Activated T-cell treated with anti-CD3 and anti-CD28 coated beads, Interleukin-2, amount 50 U/mL, for 72 hours (primary cell): ENCODE measurements around the gene TEF. TPM values are rescaled to one million over a fixed set of nuclear protein-coding genes. Genes with fewer than 3 reads are reported as not detected.

Experiments
- ATAC-seq, 2 donors: fragments of 150-1000 bp; cut with Tn5 transposase; replicated peaks in 1 of 2; 2 replicates each; pipeline ENCODE4 v1.10.0; 2021; ENCODE audit warnings: moderate library complexity in 2 of 2, mild to moderate bottlenecking in 1 of 2
- DNase-seq, 2 donors: peaks; one replicate each; pipeline ENCODE4 v3.0.0; 2021 to 2022; ENCODE audit warnings: mixed read lengths in 1 of 2
- H3K27ac Mint-ChIP-seq: one replicate; pipeline ENCODE4 v1.8.0; 2022; ENCODE audit warnings: mild to moderate bottlenecking, moderate library complexity, mixed read lengths
- H3K27me3 Mint-ChIP-seq: one replicate; pipeline ENCODE4 v1.8.0; 2022; ENCODE audit warnings: low read depth, mixed read lengths
- H3K36me3 Mint-ChIP-seq, 2 donors: one replicate each; pipeline ENCODE4 v1.8.0; 2022; ENCODE audit warnings: mixed read lengths in 2 of 2, mild to moderate bottlenecking in 1 of 2; ENCODE audit not compliant: insufficient read depth in 2 of 2
- H3K4me1 Mint-ChIP-seq: one replicate; pipeline ENCODE4 v1.8.0; 2022; ENCODE audit warnings: low read depth, mixed read lengths
- H3K4me3 Mint-ChIP-seq, 2 donors: one replicate each; pipeline ENCODE4 v1.8.0; 2022; ENCODE audit warnings: mild to moderate bottlenecking in 2 of 2, mixed read lengths in 2 of 2, moderate library complexity in 2 of 2
- H3K9me3 Mint-ChIP-seq, 2 donors: one replicate each; pipeline ENCODE4 v1.8.0; 2022; ENCODE audit warnings: mixed read lengths in 2 of 2
- total RNA-seq, 2 donors: library from RNA; stranded (reverse); gene quantifications; one replicate each; pipeline ENCODE4 v1.2.3, GENCODE V29; 2022

The TEF gene
- total RNA-seq, 2 donors from 2014 or later, result 1.5 to 2.0 TPM

- Mint-ChIP-seq H3K4me3 (peak overlapping the region; percentile 90 to 98), H3K27me3 (no peaks in the 10 kb centered on the region), H3K4me1 (peaks cover 37% of the 10 kb centered on the region), H3K27ac (peak overlapping the region; percentile 93), H3K36me3 (peaks cover 8 to 11% of the 10 kb centered on the region in 2 donors), H3K9me3 (no peaks in the 10 kb centered on the region)
- ATAC-seq (no peak), DNase-seq (no peak)
Measured at GRCh38 chr22:41446057-41446501, 64.3 kb downstream of the TEF start.

- H3K27ac Mint-ChIP-seq, result peak within 1 kb of the TSS; percentile 93
- DNase-seq (peak; percentile 96 to 98), ATAC-seq (peak; percentile 71 to 72)
- H3K4me3 Mint-ChIP-seq, result peak within 1 kb of the TSS; percentile 90 to 98
- peaks cover 8 to 9% of the 10 kb centered on the region in 2 donors for H3K36me3 Mint-ChIP-seq
- no peaks in the 10 kb centered on the region for H3K9me3 Mint-ChIP-seq
- peaks cover 34% of the 10 kb centered on the region for H3K4me1 Mint-ChIP-seq
- no peaks in the 10 kb centered on the region for H3K27me3 Mint-ChIP-seq
Measured at GRCh38 chr22:41446639-41447434, 65.1 kb downstream of the TEF start, which contains the start of gene TOB2. TSS of gene TOB2 (minus strand) at chr22:41446801. CDS start at chr22:41437345, 9,456 bp downstream.

GRCh38 chr22:41447435-41448188 is 65.9 kb downstream of the TEF start:
- H3K27me3 Mint-ChIP-seq, result no peaks in the 10 kb centered on the region
- H3K9me3 Mint-ChIP-seq, result no peaks in the 10 kb centered on the region
- ATAC-seq, result peak; percentile 7 to 20
- peak overlapping the region; percentile 90 to 98 for H3K4me3 Mint-ChIP-seq
- DNase-seq, result peak; percentile 68 to 74
- H3K27ac Mint-ChIP-seq, result peak overlapping the region; percentile 81
- peaks cover 28% of the 10 kb centered on the region for H3K4me1 Mint-ChIP-seq
- H3K36me3 Mint-ChIP-seq, result peaks cover 8% of the 10 kb centered on the region in 2 donors

GRCh38 chr22:41448189-41448808 is 66.6 kb downstream of the TEF start:
- H3K4me3 Mint-ChIP-seq, result peak overlapping the region; percentile 90 to 98
- peaks cover 21% of the 10 kb centered on the region for H3K4me1 Mint-ChIP-seq
- ATAC-seq, result peak; percentile 65
- no peaks in the 10 kb centered on the region for H3K9me3 Mint-ChIP-seq
- no peaks in the 10 kb centered on the region for H3K27me3 Mint-ChIP-seq
- peak overlapping the region; percentile 48 for H3K27ac Mint-ChIP-seq
- peak; percentile 88 to 90 for DNase-seq
- peaks cover 5 to 8% of the 10 kb centered on the region in 2 donors for H3K36me3 Mint-ChIP-seq

Other genes with a start within 250 kb of the TEF start
- gene L3MBTL2, start 176.6 kb upstream of the TEF start, total RNA-seq, result 10 to 100 TPM; 21.9 to 25.6 TPM
- gene CHADL, start 141.0 kb upstream of the TEF start, total RNA-seq, result 1 to 10 TPM in 1 of 2 donors, under 1 TPM in 1; 0.55 to 1.4 TPM
- gene RANGAP1, start 95.8 kb upstream of the TEF start, total RNA-seq, result 100 to 1,000 TPM; 162 to 217 TPM
- 10 to 100 TPM; 46.1 to 52.4 TPM for gene ZC3H7B, start 80.4 kb upstream of the TEF start, total RNA-seq
- 10 to 100 TPM; 32.5 TPM for gene TOB2, start 64.9 kb downstream of the TEF start, total RNA-seq
- 10 to 100 TPM; 69.2 to 77.4 TPM for gene PHF5A, start 86.8 kb downstream of the TEF start, total RNA-seq
- gene ACO2, start 87.2 kb downstream of the TEF start, total RNA-seq, result 10 to 100 TPM; 73.3 to 74.9 TPM
- gene POLR3H, start 162.5 kb downstream of the TEF start, total RNA-seq, result 10 to 100 TPM; 11.6 to 15.6 TPM
- gene CSDC2, start 179.1 kb downstream of the TEF start, total RNA-seq, result not detected
- 10 to 100 TPM; 84.3 to 86.2 TPM for gene PMM1, start 207.9 kb downstream of the TEF start, total RNA-seq
- 10 to 100 TPM; 52.6 to 65.7 TPM for gene DESI1, start 239.1 kb downstream of the TEF start, total RNA-seq
- 100 to 1,000 TPM; 271 to 315 TPM for gene XRCC6, start 239.4 kb downstream of the TEF start, total RNA-seq